Left cardiac atrium (tissue), 4 donors: Measurements from ENCODE around the gene ANKRD23. TPM values are rescaled to one million over a fixed set of nuclear protein-coding genes. Genes with fewer than 3 reads are reported as not detected.
"Not testable (repeated sequence)": the region's sequence is repeated elsewhere in the genome, so short reads cannot be mapped to it uniquely, and the experiment has no call there.

Experiments
- ATAC-seq, 2 donors: fragments of 200-7000 bp; cut with Tn5 transposase; one replicate each; pipeline ENCODE4 v1.9.1; 2020; ENCODE audit warnings: mild to moderate bottlenecking in 2 of 2, moderate library complexity in 2 of 2
- DNase-seq: peaks from one replicate; pipeline ENCODE4 v3.0.0-alpha.2; 2020
- intact Hi-C, 2 donors: fragments of 100-400 bp; cut with DNase I; formaldehyde crosslinking; loops; one replicate each; pipeline versions ENCODE4 v1.14.1 to v1.15.1; 2022 to 2023
- long read RNA-seq: library from polyadenylated mRNA; unstranded; transcript quantifications from one replicate; pipeline ENCODE4 v2.0.0, GENCODE V29; 2021
- total RNA-seq, 2 donors: library from RNA; stranded (reverse); fragmentation: NEBNext Ultra II Directional; extraction: Animal tissue kit (Norgen Biotek cat#: 25700); gene quantifications; one replicate each; pipeline ENCODE4 v1.2.1, GENCODE V29; 2021
- donor health status: DM: no; HTN: yes; CAD: no.
- donor health status: DM: no; HTN: yes; CAD: no; lungs with severe emphysema.
- donor health status: DM: yes; HTN: yes; CAD: no.
- donor health status: Dilated cardiomyopathy.

ANKRD23 gene
- total RNA-seq, result 10 to 100 TPM; 18.4 to 24.7 TPM
- long read RNA-seq, transcript ANKRD23-201 (9 exons, 2,597 nt), result major isoform, 10 of 28 reads
- long read RNA-seq, partial matches to known transcripts, result 7 of 28 reads
- long read RNA-seq, other reads (novel, unspliced or antisense), result 8 of 28 reads

DNA sequence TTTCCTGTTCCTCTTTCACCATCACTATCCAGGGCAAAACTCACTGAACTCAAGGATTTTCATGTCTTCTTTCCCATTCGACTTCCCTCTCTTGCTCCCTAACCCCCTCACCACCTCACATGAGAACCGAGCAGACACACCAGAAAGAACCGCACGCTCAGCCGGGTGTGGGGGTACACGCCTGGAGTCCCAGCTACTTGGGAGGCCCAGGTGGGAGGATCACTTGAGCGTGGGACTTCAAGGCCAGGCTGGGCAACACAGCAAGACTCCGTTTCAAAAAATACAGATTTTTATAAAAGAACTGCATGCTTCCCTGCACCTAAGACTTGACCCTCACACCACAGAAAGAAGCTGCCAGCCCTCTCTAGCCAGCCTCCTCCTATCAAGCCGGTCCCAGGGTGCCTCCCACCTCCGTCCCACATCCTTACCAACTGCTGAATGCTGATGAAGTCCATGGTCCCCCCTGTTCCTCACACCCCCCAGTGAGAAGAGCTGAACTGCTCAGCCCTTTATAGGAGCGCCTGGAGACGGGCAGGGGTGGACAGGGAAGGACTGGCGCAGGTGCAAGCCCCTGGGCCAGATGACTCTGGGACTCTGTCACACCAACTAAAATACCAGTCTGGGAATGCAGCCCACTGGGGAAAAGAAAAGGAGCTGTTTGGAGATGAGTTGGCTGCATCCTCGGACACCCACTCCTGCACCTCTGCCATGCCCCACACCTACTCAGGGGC, at the start of gene ANKRD23:
TSS of gene ANKRD23 (minus strand) at position 484 of the 731 bp plus-strand sequence. CDS start at position 455, 29 bp downstream.
- intact Hi-C loops, result no loop called here
- DNase-seq (no peak), ATAC-seq (peak; percentile 49 to 52)

DNA sequence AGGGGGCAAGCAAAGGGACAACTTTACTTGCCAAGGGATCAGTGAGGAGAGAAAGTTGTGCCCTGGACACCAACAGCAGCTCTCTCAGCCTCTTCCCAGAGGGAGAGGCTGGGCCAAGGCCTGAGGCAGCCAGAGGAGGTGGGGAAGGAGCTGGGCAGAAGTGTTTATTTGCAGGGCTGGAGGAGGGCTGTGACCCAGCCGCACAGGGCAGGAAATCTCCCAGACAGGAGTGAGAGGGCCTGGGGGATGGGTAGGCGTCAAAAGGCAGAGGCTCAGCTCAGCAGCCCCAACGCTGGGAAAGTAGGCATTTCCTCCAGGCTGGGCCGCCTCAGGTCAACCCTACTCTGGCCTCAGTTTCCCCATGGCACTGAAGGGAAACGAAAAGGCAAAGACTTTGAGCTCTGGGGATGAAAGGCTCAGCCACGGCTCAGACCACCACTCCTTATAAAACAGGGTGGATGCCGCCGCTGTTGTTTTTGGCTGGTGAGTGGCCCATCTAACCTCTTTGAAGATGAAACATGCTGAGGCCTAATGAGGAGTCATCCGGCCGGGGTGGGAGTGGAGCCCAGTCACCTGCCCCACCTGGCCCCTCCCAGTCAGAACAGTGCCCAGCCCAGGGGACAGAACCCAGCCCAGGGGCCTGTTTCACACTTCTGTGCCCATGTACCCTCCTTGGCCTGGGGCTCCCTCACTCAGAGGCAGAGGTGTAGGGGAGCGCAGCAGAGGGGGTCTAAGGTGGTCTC, 47.9 kb upstream of the ANKRD23 start:
- intact Hi-C loops, result no loop called here
- ATAC-seq, result peak; percentile 51 to 66

DNA sequence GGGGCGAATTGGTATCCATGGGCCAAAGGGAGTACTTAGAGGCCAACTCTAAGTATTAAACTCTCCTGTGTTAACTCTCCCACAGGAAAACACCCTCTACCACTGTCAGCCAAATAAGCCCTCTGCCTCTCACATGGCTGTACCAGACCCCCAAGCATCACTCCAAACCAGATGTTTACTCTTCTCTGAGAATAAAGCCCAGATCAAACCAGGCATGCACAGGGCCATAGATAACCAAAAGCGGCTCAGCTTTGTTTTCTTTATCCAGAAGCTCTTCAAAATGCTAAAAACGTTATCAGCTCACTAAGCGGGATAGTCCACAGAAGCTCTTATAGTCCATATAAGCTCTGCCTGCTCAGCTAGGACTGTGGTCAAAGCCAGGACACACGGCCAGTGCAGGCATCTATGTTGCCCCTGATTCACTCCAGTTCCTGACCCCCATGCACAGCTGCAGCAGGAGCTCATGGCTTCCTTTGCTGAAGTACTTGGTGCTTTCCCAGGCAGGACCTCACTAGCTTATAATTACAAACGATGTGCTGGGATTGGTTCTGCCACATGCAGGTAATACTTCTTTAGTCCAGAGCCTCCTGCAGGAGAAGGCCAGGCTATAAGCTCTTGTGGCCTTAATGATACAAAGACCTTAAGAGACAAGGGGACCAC, 47.0 kb upstream of the ANKRD23 start:
- intact Hi-C loops, result no loop called here
- no peak for ATAC-seq
- DNase-seq, result no peak

More for the DNA sequence above, 47.9 kb upstream of the ANKRD23 start:
- no peak for DNase-seq

DNA sequence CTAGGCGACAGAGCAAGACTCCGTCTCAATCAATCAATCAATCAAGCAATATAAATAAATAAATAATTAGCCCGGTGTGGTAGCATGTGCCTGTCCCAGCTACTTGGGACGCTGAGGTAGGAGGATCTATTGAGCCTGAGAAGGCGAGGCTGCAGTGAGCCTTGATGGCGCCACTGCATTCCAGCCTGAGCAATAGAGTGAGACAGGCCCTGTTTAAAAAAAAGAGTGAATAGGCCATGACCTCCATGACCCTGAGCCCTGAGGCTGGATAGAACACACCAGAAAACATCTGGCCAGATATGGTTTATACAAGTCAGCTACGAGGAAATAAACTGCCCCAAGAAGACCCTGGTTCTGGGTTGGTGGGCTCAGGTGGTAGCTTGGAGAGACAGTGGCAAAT, 46.4 kb upstream of the ANKRD23 start:
- ATAC-seq, result no peak
- intact Hi-C loops, result no loop called here
- no peak for DNase-seq

DNA sequence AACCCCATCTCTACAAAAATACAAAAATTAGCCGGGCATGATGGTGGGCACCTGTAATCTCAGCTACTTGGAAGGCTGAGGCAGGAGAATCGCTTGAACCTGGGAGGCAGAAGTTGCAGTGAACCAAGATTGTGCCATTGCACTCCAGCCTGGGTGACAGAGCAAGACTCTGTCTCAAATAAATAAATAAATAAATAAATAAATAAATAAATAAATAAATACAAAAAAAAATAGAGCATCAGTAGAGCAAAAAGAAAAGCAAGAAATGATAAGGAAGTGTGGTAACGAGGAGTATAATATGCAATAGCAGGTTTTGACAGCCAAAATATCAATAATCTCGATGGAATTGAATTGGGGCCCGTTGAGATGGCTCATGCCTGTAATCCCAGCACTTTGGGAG, 45.7 kb upstream of the ANKRD23 start:
- ATAC-seq, DNase-seq, intact Hi-C loops: not testable (repeated sequence)

DNA sequence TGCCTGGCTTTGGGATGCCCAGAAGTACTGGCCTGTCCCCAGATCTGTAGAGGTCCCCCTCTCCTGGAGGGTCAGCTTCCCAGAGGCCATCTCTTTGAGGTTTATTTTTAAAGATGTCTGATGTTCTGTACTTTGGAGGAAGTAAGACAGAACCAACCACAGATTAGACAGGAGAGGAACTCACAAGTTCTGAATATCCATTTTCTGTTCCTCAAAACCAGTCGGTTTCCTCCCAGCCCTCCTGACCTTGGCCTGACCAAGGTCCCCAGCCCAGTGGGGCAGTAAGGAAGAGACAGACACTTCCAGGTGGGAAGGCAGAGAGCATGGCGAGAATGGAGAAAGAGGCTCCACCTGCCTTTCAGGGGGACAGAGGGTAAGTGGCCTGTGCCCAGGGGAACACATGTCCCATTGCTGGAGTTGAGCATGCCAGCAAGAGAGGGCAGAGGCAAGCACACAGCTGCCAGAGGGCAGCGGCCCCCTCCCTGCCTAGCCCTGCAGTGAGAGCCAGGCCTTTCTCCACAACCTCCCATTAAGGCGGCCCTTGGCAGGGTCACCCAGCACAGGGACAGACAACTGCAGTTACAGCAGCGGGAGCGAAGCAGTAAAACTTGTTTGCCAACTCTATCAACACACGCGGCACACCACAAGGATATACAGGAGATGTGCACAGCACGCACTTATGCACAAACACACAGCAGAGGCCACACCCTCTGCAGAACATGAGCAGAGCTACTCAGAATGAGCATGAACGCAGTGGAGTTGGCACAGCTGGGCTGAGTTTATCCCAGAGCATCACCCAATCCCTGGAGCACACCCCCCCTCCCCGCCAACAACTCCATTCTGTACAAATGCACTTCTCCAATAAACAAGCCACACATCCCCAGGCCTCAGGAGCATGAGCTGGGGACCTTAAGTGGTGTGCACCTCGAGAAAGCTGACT, 44.5 kb upstream of the ANKRD23 start:
- no peak for DNase-seq
- peak; percentile 15 to 54 for ATAC-seq
- intact Hi-C loops, result no loop called here

DNA sequence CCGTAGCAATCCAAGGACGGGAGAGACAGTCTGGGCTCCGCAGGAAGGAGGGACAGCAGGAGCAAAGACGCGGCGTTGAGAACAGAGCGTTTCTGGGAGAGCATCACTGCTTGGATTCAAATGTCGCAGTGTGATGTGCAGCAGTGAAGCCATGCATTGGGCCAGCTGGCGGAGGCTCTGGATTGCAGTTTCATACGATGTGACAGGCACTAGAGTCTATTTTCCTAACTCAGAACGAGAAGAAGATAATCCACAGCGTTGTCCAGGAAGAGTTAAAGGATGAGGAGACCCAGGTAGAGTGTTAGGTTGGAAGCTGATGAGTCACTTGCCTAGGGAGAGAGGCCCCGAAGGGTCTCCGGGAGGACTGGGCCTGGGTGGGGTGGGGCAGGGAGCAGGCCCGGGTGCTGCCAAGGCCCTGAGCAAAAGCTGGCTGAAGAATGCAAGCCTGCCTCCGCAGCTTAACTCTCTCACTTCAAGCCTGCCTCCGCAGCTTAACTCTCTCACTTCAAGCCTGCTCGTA, 43.7 kb upstream of the ANKRD23 start:
- DNase-seq (no peak), ATAC-seq (peak; percentile 56 to 63)
- intact Hi-C loops, result no loop called here

DNA sequence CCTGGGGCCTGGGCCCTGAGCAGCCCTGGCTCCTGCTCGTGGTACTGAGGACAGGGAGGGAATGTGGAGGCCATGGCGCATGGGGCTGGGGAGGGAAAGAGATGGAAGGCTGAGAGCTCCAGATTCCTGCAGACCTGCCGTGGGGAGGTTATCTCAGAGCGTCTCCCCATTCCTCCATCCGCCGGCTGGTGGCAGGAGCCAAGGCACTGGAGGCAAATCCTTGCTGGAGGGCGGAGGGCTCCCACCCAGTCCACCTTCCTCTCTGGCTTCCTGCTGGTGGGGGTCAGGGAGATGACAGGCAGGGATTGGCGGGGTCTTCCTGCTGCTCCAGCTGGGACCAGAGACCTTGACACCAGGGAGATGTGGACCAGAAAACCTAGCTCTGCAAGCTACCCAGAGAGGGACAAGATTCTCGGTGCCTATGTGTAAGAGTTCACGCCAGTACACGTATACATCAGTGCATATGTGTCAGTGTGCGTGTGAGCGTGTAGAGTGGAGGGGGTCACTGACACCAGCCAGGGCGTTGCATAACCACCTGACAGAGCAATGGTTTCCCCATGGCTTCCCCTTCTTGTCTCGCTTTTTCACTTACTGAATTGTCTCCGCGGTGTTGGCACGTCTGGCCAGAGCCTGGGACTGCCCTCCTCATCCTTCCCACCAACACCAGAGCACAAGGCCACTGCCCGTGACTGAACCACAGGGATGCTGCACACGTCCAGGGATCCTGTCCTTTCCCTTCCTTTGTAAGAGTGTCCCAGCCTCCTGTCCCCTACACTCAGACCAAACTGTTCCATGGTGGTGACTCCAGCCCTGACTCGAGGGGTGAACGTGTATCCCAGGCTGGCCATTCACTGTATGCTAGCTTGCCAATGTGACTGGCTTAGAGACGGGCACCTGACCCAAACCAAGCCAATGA, 41.9 kb upstream of the ANKRD23 start:
- no peak for ATAC-seq
- DNase-seq, result no peak
- intact Hi-C loops, result no loop called here

DNA sequence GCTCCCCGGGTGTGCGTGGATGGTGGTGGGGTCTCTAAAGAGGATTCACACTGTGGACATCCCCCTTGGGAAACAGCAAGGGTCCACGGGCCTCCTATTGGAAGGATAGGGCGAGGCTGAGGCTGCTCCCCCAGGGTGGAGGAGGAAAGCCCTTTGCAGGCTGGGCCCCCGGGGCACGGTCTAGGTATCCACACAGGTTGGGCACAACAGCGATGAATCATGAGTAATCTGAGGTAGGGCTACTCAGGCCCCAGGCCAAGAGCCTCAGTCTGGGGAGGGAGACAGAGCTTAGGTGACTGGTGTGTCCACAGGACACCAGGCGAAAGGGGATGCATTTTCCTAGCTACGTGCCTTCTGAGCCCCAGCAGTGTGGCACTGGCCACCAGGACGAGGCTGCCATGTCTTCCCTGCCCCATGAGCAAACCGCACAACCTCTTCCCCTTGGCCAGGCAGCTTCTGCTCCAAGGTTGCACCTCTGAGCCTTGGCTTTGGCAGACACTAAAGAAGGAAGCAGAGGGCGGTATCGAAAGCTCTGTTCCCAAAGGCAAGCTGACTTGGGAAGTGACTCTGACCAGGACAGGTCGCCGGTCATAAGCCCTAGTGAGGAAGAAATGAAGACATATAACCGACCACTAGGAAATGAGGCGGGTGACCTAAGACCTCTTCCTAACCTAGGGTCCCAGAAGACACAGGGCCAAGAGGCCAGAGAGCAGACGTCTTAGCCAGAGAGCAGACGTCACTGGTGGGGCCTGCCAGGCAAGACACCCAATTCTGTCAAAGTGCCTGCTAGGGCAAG, 40.7 kb upstream of the ANKRD23 start:
- no peak for DNase-seq

DNA sequence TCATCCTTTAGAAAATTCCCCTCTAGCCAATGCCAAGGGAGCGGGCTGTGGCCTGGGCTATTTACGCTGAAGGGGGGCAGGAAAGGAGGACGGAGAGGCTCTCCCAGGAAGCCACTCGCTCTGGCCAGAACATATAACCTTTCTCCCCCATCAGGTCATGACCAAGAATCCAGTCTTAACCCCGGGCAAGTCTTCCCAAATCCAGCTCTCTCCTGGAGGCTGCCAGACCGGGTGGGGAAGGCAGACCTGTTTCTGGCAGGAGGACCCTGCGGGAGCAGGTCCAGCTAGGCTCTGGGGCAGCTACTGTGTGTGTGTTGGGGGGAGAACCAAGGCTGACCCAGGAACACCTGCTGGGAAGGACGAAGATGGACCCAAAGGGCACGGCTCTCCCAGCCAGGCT, 39.5 kb upstream of the ANKRD23 start:
- ATAC-seq (no peak), DNase-seq (no peak)
- intact Hi-C loops, result no loop called here

More for the DNA sequence above, 40.7 kb upstream of the ANKRD23 start:
- no peak for ATAC-seq
- intact Hi-C loops, result no loop called here

DNA sequence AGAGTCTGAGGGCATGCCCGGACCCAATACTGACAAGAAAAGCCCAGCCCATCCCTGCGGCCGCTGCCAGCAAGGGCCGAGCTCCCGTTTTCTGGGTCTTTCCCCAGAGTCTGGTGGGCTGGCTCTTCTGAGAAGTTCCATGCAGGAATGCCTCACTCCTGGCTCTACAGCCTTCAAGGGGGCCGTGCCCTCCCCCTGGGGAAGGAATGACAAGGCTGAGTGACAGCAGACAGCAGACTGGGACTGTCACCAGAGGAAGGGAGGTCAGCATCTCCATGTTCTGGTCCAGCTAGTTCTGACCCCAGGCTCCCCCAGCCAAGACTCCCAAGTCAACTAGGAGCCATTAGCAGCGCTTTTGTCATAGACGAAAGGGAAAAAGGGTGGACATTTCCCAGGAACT, 39.1 kb upstream of the ANKRD23 start:
- intact Hi-C loops, result no loop called here
- DNase-seq, result no peak
- ATAC-seq, result no peak

DNA sequence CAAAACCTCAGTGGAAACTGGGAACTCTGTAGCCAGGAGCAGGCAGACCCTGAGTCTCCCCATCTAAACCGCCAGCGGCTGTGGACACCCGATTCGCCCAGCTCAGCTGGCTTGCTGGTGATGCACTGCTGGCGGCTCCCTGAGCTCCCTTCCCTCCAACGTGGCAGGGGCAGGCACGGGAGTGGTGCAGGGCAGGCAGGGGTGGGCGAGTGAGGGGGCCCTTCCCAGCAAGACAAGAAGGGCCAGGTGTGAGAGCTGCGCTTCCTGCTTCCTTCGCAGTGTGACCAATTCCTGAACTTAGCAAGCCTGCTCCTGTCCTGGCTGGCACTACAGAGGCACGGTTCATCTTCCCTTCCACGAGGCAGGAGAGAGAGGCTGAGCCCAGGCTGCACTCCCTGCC, 38.4 kb upstream of the ANKRD23 start:
- ATAC-seq (no peak), DNase-seq (no peak)
- intact Hi-C loops, result no loop called here

DNA sequence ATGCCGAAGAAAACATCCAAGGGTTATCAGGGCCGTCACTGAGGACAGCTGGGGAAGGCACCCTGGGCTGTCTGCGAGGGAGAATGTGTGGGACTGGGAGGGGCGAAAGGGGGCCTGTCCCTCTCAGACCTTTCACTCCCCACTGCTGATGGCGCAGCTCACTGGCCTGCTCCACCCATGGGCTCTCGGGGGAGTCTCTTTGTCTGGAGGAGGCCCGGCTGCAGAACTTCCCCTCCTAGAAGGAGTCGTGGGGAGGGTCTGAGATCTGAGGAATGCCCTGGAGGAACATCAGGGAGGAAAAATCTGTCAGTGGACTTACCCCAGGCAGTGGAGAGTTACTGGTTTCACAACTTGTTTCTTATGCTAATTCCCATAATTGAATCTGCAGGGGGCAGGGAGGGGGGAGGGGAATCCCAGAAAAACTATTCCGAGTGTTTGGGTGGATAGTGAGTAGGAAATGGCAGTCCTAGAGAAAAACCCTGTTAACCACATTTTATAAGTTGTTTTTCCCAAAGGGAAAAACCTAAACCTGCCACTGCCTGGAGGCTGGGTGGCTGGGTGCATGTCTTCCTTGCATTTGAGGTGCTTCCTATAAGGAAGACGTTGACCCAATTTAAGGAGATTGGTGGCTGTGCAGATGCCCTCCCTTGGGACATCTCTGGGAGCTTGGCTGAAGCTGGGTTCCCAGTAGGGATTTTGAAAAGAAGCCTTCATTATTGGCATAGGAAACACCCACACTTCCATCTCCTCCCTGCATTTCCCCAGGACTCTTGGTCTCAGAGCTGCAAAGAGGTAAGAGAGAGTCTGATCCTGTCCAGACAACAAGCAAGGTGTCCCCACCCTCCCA, 37.8 kb upstream of the ANKRD23 start:
- intact Hi-C loops, result no loop called here
- no peak for DNase-seq
- ATAC-seq, result peak in 1 of 2 donors; percentile 38

DNA sequence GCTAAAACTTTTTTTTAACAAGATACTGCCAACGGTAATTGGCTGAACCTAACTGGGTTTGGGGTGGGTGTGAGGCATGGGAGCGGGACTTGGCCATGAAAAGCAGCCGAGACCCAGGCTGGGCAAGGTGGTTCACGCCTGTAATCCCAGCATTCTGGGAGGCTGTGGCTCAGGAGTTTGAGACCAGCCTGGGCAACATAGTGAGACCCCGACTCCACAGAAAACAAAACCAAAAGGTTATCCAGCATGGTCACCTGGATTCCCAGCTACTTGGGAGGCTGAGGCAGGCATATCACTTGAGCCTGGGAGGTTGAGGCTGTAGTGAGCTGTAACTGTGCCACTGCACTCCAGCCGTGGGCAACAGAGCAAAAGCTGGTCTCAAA, 37.1 kb upstream of the ANKRD23 start:
- intact Hi-C loops, result no loop called here
- DNase-seq (no peak), ATAC-seq (no peak)

DNA sequence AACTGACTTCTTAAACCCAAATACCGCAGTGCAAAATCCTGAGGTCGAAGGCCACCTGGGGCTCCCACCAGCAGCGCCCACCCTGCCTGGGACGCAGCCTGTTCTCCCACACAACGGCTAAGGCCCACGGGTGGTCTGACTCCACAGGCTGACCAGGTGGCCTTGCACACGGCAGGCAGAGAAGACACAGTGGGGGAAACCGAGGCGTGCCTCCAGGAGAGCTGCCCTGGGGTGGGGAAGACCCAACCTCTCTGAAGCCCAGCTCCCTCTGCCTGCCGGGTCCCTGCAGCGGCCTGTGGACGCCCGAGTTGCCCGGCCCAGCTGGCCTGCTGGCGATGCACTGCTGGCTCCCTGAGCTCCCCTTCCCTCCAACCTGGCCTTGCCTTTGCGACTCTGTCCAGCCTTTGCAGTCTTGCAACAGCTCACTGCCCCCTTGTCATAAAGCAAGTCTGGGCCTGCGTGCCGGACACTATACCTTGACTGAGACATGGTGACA, 35.8 kb upstream of the ANKRD23 start:
- DNase-seq (no peak), ATAC-seq (no peak)
- intact Hi-C loops, result no loop called here
